ENCODE results near the gene CHST9. TPM values are rescaled to one million over a fixed set of nuclear protein-coding genes. Genes with fewer than 3 reads are reported as not detected.

Gene CHST9
- total and polyA plus RNA-seq, 10 of the 15 experiments (the other 5 are each of a cell fraction or from before 2014, with no cell fraction given): 0.34 TPM; not detected in 9

DNA sequence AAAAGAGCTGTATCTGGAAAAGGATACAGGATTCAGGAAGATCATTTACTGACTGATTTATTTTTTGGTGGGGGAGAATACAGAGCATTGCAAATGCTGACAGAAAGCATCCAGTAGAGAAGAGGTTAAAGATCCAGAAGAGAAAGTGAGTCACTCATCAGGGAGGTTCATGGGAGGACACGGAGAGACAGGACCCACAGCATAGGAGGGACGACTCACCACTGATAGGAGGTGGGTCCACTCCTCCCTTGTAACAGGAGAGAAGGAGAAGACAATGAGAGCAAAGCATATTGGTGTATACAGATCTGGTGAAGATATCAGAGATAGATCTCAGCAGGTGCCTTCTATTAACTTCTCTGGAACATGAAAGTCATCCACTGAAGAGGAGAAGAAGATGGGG, 177.2 kb downstream of the CHST9 start:
- intact Hi-C loops (cut with micrococcal nuclease; ENCODE audit: unreplicated experiment): loop anchor here (10.0 kb wide), 2 partner anchors 383 to 703 kb away; no protein-coding TSS in a partner anchor
- Histone ChIP-seq H3K79me2 (ENCODE audit: control insufficient read depth, insufficient read depth, low read length) (no peaks in the 10 kb centered on the region), H3K4me3 (no peak overlapping the region), H3K27ac (ENCODE audit: control insufficient read depth, insufficient read depth) (no peak overlapping the region), H3K9me3 (replicated peaks; ENCODE audit: control insufficient read depth, insufficient read depth, low read length) (no peaks in the 10 kb centered on the region), H3K36me3 (ENCODE audit: control insufficient read depth in 2 of 2, insufficient read depth in 2 of 2, low read length in 1 of 2) (no peaks in the 10 kb centered on the region), H2AFZ (ENCODE audit: control insufficient read depth, low read depth, low read length) (no peak overlapping the region), H4K20me1 (ENCODE audit: control insufficient read depth, insufficient read depth) (no peaks in the 10 kb centered on the region), H3K4me1 (ENCODE audit: control insufficient read depth, insufficient read depth, low read length) (no peaks in the 10 kb centered on the region), H3K9ac (ENCODE audit: control insufficient read depth, insufficient read depth, low read length) (no peak overlapping the region), H3K4me2 (ENCODE audit: control insufficient read depth, insufficient read depth) (no peak overlapping the region), H3K27me3 (replicated peaks in 1 of 2; ENCODE audit: control insufficient read depth in 2 of 2, insufficient read depth in 2 of 2, low read length in 1 of 2) (0 out of 4 replicates have a peak, but pooled peaks cover 0 to 2% of the 10 kb centered on the region in 2 experiments)
- in situ Hi-C loops (cut with MboI): loop anchor here (5.0 kb wide), 2 partner anchors 206 to 589 kb away; no protein-coding TSS in a partner anchor
- RAD21 ChIA-PET (ENCODE audit: unreplicated experiment): no interaction called here
- CTCF ChIA-PET: no interaction called here
- SMC1A ChIA-PET (ENCODE audit: uncharacterized antibody, unreplicated experiment): no interaction called here
- TF ChIP-seq MEF2A (IDR thresholded peaks at IDR 0.05; ENCODE audit: insufficient read depth, low read depth, low read length): no peak
- no peak for TF ChIP-seq RELA (IDR thresholded peaks at IDR 0.05; ENCODE audit: borderline replicate concordance, partially characterized antibody)
- no peak for TF ChIP-seq FOXK2 (IDR thresholded peaks at IDR 0.05)
- no peak for TF ChIP-seq MYC (IDR thresholded peaks at IDR 0.05; ENCODE audit: insufficient read depth, insufficient read length, insufficient replicate concordance, low read length, severe bottlenecking)
- TF ChIP-seq, protein P1, sequence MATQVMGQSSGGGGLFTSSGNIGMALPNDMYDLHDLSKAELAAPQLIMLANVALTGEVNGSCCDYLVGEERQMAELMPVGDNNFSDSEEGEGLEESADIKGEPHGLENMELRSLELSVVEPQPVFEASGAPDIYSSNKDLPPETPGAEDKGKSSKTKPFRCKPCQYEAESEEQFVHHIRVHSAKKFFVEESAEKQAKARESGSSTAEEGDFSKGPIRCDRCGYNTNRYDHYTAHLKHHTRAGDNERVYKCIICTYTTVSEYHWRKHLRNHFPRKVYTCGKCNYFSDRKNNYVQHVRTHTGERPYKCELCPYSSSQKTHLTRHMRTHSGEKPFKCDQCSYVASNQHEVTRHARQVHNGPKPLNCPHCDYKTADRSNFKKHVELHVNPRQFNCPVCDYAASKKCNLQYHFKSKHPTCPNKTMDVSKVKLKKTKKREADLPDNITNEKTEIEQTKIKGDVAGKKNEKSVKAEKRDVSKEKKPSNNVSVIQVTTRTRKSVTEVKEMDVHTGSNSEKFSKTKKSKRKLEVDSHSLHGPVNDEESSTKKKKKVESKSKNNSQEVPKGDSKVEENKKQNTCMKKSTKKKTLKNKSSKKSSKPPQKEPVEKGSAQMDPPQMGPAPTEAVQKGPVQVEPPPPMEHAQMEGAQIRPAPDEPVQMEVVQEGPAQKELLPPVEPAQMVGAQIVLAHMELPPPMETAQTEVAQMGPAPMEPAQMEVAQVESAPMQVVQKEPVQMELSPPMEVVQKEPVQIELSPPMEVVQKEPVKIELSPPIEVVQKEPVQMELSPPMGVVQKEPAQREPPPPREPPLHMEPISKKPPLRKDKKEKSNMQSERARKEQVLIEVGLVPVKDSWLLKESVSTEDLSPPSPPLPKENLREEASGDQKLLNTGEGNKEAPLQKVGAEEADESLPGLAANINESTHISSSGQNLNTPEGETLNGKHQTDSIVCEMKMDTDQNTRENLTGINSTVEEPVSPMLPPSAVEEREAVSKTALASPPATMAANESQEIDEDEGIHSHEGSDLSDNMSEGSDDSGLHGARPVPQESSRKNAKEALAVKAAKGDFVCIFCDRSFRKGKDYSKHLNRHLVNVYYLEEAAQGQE (IDR thresholded peaks at IDR 0.05; ENCODE audit: low read depth, low read length): no peak
- no peak for TF ChIP-seq EZH2 (IDR thresholded peaks at IDR 0.05; ENCODE audit: borderline replicate concordance, control insufficient read depth, low read depth, low read length)
- TF ChIP-seq HDGF (IDR thresholded peaks at IDR 0.05): no peak
- no peak for TF ChIP-seq PAX5 (IDR thresholded peaks at IDR 0.05; ENCODE audit: borderline replicate concordance, low read depth, low read length)
- DNase-seq (ENCODE audit: low read depth, low spot score) (no peak), FAIRE-seq (no peak), ATAC-seq (no peak)
- 0% methylated on average over 2 of the region's 2 CpGs for WGBS (ENCODE audit: insufficient coverage, insufficient replicate concordance, low lambda C conversion rate, missing lambda C conversion rate)
- BruUV-seq (replicated peaks): no TSS peak
- POLR2A ChIA-PET: no interaction called here

Measured in GM12878 (cell line).